GM18873 (cell line): ENCODE measurements around the gene KIF21A.

ENCODE experiments used
- ATAC-seq: cut with Tn5 transposase; IDR thresholded peaks from one replicate; pipeline ENCODE4 v1.9.1; 2021; ENCODE audit warnings: mild to moderate bottlenecking, moderate library complexity, moderate number of reproducible peaks; ENCODE audit not compliant: unreplicated experiment, low FRiP score

The KIF21A gene

GRCh38 chr12:39287817-39288216 is 155.1 kb downstream of the KIF21A start:
- no peak for ATAC-seq

GRCh38 chr12:39287409-39287808 is 155.5 kb downstream of the KIF21A start:
- no peak for ATAC-seq

- no peak for ATAC-seq
Observed at GRCh38 chr12:39278426-39278825, 164.5 kb downstream of the KIF21A start.

- no peak for ATAC-seq
Observed at GRCh38 chr12:39277416-39277815, 165.5 kb downstream of the KIF21A start.

- no peak for ATAC-seq
Observed at GRCh38 chr12:39275846-39276245, 167.1 kb downstream of the KIF21A start.

- ATAC-seq: no peak
Observed at GRCh38 chr12:39272871-39273655, 169.9 kb downstream of the KIF21A start.

- ATAC-seq: no peak
Observed at GRCh38 chr12:39269492-39269891, 173.4 kb downstream of the KIF21A start.

- no peak for ATAC-seq
Observed at GRCh38 chr12:39267886-39268285, 175.0 kb downstream of the KIF21A start.

GRCh38 chr12:39252628-39253027 is 190.3 kb downstream of the KIF21A start:
- ATAC-seq: no peak
